ENCODE data around the gene TMC8. TPM values are rescaled to one million over a fixed set of nuclear protein-coding genes. Genes with fewer than 3 reads are reported as not detected.

TMC8 gene
- total RNA-seq, 1 experiment from 2014 or later = 4.6 TPM

- ATAC-seq = no peak
- H3K27ac ChIP-seq (ENCODE audit: low read length) = no peak overlapping the region
- no peaks in the 10 kb centered on the region for H3K4me1 ChIP-seq (ENCODE audit: insufficient read depth, low read length)
- no peak overlapping the region for H3K9ac ChIP-seq (ENCODE audit: low read length)
- H3K4me3 ChIP-seq (ENCODE audit: low read length) = no peak overlapping the region
- no peaks in the 10 kb centered on the region for H3K9me3 ChIP-seq (ENCODE audit: low read length)
- no peak overlapping the region for H2AFZ ChIP-seq (ENCODE audit: low read length)
- TF ChIP-seq EZH2phosphoT487 (IDR thresholded peaks at IDR 0.05; ENCODE audit: borderline replicate concordance, low read length) = no peak
- TF ChIP-seq, protein P1, sequence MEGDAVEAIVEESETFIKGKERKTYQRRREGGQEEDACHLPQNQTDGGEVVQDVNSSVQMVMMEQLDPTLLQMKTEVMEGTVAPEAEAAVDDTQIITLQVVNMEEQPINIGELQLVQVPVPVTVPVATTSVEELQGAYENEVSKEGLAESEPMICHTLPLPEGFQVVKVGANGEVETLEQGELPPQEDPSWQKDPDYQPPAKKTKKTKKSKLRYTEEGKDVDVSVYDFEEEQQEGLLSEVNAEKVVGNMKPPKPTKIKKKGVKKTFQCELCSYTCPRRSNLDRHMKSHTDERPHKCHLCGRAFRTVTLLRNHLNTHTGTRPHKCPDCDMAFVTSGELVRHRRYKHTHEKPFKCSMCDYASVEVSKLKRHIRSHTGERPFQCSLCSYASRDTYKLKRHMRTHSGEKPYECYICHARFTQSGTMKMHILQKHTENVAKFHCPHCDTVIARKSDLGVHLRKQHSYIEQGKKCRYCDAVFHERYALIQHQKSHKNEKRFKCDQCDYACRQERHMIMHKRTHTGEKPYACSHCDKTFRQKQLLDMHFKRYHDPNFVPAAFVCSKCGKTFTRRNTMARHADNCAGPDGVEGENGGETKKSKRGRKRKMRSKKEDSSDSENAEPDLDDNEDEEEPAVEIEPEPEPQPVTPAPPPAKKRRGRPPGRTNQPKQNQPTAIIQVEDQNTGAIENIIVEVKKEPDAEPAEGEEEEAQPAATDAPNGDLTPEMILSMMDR (conservative IDR thresholded peaks at IDR 0.05; ENCODE audit: low read depth, low read length) = no peak
- no peak for TF ChIP-seq EZH2 (IDR thresholded peaks at IDR 0.05; ENCODE audit: low read length, unreplicated experiment)
- H3K4me2 ChIP-seq (ENCODE audit: low read length) = no peak overlapping the region
- H3K36me3 ChIP-seq (ENCODE audit: low read depth, low read length) = peaks cover 18% of the 10 kb centered on the region; the same call in 1 of the 2 replicates
- no peaks in the 10 kb centered on the region for H3K79me2 ChIP-seq (ENCODE audit: low read length)
- no peak for DNase-seq
- H4K20me1 ChIP-seq (ENCODE audit: low read length) = no peaks in the 10 kb centered on the region
- BruUV-seq (replicated peaks) = no TSS peak
- ChIA-PET CTCF (no interaction called here), POLR2A (ENCODE audit: unreplicated experiment) (no interaction called here)
- intact Hi-C loops (cut with micrococcal nuclease) = no loop called here
- no peaks in the 10 kb centered on the region for H3K27me3 ChIP-seq (ENCODE audit: low read length)
- H3F3A ChIP-seq (ENCODE audit: low read length, unreplicated experiment) = no peaks in the 10 kb centered on the region
- no peaks in the 10 kb centered on the region for H3K9me2 ChIP-seq (replicated peaks; ENCODE audit: low read length)
These were observed 10.0 kb upstream of the TMC8 start for GRCh38 chr17:78120537-78120936.

DNA sequence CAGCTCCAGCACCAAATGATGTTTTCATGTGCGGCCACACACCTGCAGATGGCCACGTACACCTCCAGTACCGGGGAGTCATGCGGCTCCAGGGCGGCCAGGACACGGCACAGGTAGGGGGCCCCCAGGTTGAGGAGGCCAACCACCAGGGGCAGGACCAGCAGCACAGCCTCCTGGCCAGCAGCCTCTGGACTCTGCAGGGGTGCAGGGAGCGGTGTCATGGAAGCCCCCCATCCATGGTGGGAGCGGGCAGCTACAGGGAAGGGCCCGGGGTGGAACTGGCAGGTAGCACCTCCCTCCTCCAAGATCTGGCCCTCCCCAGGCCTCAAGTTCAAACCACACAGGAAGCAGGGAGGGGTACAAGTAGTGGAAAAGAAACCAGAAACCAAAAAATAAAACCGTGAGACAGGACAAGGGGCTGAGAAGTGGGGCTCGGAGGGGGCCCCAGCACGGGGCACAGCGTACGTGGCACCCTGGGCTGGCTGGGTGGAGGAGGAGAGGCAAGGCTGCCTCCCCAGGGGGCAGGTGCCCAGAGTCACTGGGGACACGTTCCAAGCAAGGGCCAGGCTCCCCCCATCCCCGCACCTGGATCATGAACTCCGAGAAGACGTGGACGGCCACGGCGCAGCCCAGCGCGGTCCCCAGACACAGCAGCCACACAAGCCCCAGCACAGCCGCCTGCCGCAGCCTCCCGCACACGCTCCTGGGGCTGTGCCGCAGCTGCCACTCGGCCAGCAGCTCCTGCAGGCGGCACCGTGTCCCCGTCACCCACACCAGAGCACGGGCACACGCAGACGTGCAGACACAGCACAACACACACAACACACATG lies 9.4 kb upstream of the TMC8 start:
- Histone ChIP-seq H3K36me3 (ENCODE audit: low read depth, low read length) (peaks cover 18% of the 10 kb centered on the region; the same call in 1 of the 2 replicates), H3F3A (ENCODE audit: low read length, unreplicated experiment) (no peaks in the 10 kb centered on the region), H2AFZ (ENCODE audit: low read length) (no peak overlapping the region), H3K4me2 (ENCODE audit: low read length) (no peak overlapping the region), H3K9me3 (ENCODE audit: low read length) (no peaks in the 10 kb centered on the region), H3K9ac (ENCODE audit: low read length) (no peak overlapping the region), H3K4me1 (ENCODE audit: insufficient read depth, low read length) (no peaks in the 10 kb centered on the region), H3K79me2 (ENCODE audit: low read length) (peaks cover 4% of the 10 kb centered on the region), H3K4me3 (ENCODE audit: low read length) (no peak overlapping the region), H3K27ac (ENCODE audit: low read length) (no peak overlapping the region), H3K27me3 (ENCODE audit: low read length) (no peaks in the 10 kb centered on the region), H4K20me1 (ENCODE audit: low read length) (no peaks in the 10 kb centered on the region), H3K9me2 (replicated peaks; ENCODE audit: low read length) (no peaks in the 10 kb centered on the region)
- no peak for TF ChIP-seq EZH2 (IDR thresholded peaks at IDR 0.05; ENCODE audit: low read length, unreplicated experiment)
- no peak for TF ChIP-seq EZH2phosphoT487 (IDR thresholded peaks at IDR 0.05; ENCODE audit: borderline replicate concordance, low read length)
- TF ChIP-seq, protein P1 (conservative IDR thresholded peaks at IDR 0.05; ENCODE audit: low read depth, low read length) = no peak
- intact Hi-C loops (cut with micrococcal nuclease) = no loop called here
- ChIA-PET CTCF (no interaction called here), POLR2A (ENCODE audit: unreplicated experiment) (no interaction called here)
- BruUV-seq (replicated peaks) = no TSS peak
- no peak for DNase-seq
- no peak for ATAC-seq

- no TSS peak for BruUV-seq (replicated peaks)
- Histone ChIP-seq H3K79me2 (ENCODE audit: low read length) (peaks cover 10% of the 10 kb centered on the region), H3K4me3 (ENCODE audit: low read length) (no peak overlapping the region), H3F3A (ENCODE audit: low read length, unreplicated experiment) (no peaks in the 10 kb centered on the region), H3K4me1 (ENCODE audit: insufficient read depth, low read length) (peaks cover 3% of the 10 kb centered on the region; the same call in 1 of the 2 replicates), H3K4me2 (ENCODE audit: low read length) (no peak overlapping the region), H3K9me3 (ENCODE audit: low read length) (no peaks in the 10 kb centered on the region), H4K20me1 (ENCODE audit: low read length) (no peaks in the 10 kb centered on the region), H3K9me2 (replicated peaks; ENCODE audit: low read length) (no peaks in the 10 kb centered on the region), H3K27ac (ENCODE audit: low read length) (no peak overlapping the region), H3K27me3 (ENCODE audit: low read length) (no peaks in the 10 kb centered on the region), H2AFZ (ENCODE audit: low read length) (no peak overlapping the region), H3K9ac (ENCODE audit: low read length) (no peak overlapping the region), H3K36me3 (ENCODE audit: low read depth, low read length) (peaks cover 18% of the 10 kb centered on the region; the same call in 1 of the 2 replicates)
- ChIA-PET POLR2A (ENCODE audit: unreplicated experiment) (no interaction called here), CTCF (no interaction called here)
- ATAC-seq (no peak), DNase-seq (no peak)
- TF ChIP-seq EZH2 (IDR thresholded peaks at IDR 0.05; ENCODE audit: low read length, unreplicated experiment) = no peak
- TF ChIP-seq, protein P1 (conservative IDR thresholded peaks at IDR 0.05; ENCODE audit: low read depth, low read length) = no peak
- no peak for TF ChIP-seq EZH2phosphoT487 (IDR thresholded peaks at IDR 0.05; ENCODE audit: borderline replicate concordance, low read length)
- intact Hi-C loops (cut with micrococcal nuclease) = no loop called here
These were observed 8.8 kb upstream of the TMC8 start for GRCh38 chr17:78121801-78122215.

Data from PC-3 (cell line).